PC-3 (cell line): ENCODE results near the gene LIF.

Experiments used
- EZH2 ChIP-seq: fragments of 300-600 bp; sonication (generic); IDR thresholded peaks from one replicate; pipeline ENCODE4 v1.6.1; 2017; ENCODE audit warnings: antibody characterized with exemption, mild to moderate bottlenecking, low read length; ENCODE audit not compliant: unreplicated experiment
- EZH2phosphoT487 ChIP-seq: fragments of 300-600 bp; sonication (generic); IDR thresholded peaks from 2 replicates; pipeline ENCODE4 v1.6.1; 2018; ENCODE audit warnings: mild to moderate bottlenecking, antibody characterized with exemption, low read length, borderline replicate concordance
- TF ChIP-seq, protein P1 (sequence below): fragments of 300-600 bp; sonication (generic); conservative IDR thresholded peaks from 2 replicates; pipeline ENCODE4 v1.5.1; 2017; ENCODE audit warnings: antibody characterized with exemption, low read depth, mild to moderate bottlenecking, low read length

GRCh38 chr22:30193031-30193775 lies 53.4 kb downstream of the LIF start:
- TF ChIP-seq EZH2 (no peak), EZH2phosphoT487 (no peak)
- TF ChIP-seq, protein P1, sequence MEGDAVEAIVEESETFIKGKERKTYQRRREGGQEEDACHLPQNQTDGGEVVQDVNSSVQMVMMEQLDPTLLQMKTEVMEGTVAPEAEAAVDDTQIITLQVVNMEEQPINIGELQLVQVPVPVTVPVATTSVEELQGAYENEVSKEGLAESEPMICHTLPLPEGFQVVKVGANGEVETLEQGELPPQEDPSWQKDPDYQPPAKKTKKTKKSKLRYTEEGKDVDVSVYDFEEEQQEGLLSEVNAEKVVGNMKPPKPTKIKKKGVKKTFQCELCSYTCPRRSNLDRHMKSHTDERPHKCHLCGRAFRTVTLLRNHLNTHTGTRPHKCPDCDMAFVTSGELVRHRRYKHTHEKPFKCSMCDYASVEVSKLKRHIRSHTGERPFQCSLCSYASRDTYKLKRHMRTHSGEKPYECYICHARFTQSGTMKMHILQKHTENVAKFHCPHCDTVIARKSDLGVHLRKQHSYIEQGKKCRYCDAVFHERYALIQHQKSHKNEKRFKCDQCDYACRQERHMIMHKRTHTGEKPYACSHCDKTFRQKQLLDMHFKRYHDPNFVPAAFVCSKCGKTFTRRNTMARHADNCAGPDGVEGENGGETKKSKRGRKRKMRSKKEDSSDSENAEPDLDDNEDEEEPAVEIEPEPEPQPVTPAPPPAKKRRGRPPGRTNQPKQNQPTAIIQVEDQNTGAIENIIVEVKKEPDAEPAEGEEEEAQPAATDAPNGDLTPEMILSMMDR: no peak
